ENCODE results near the gene CAPN1. TPM values are rescaled to one million over a fixed set of nuclear protein-coding genes. Genes with fewer than 3 reads are reported as not detected.

The CAPN1 gene
- polyA plus RNA-seq, 1 of the 3 experiments (the other 2 are of a cell fraction), result 92.2 TPM

GRCh38 chr11:65134240-65134951 is 47.3 kb upstream of the CAPN1 start, which contains the start of gene SYVN1:
SYVN1 (minus strand) TSS chr11:65134519; CDS start chr11:65133601, 918 bp downstream.
- Histone ChIP-seq H3K4me2 (peak within 1 kb of the TSS; percentile 92), H3K79me2 (ENCODE audit: insufficient read depth) (peaks cover 28% of the 10 kb centered on the region; the same call in 1 of the 2 replicates), H3K4me3 (ENCODE audit: low read depth in 2 of 2, low read length in 1 of 2) (peak within 1 kb of the TSS; percentile 88 to 96), H2AFZ (ENCODE audit: low read depth) (peak within 1 kb of the TSS; percentile 53), H4K20me1 (ENCODE audit: insufficient read depth) (no peaks in the 10 kb centered on the region; the same call in 1 of the 2 replicates), H3K36me3 (replicated peaks in 1 of 2; ENCODE audit: control insufficient read depth in 1 of 2, insufficient read depth in 2 of 2, low read length in 1 of 2) (peaks cover 16 to 30% of the 10 kb centered on the region in 2 experiments), H3K9ac (peak within 1 kb of the TSS; percentile 95), H3K9me3 (no peaks in the 10 kb centered on the region), H3K27ac (ENCODE audit: low read depth in 2 of 2, low read length in 1 of 2) (peak within 1 kb of the TSS; percentile 95 to 99), H3K9me2 (no peaks in the 10 kb centered on the region), H3F3A (replicated peaks; ENCODE audit: insufficient read depth) (no peaks in the 10 kb centered on the region), H3K27me3 (ENCODE audit: insufficient read depth) (no peaks in the 10 kb centered on the region), H3K4me1 (ENCODE audit: control insufficient read depth in 1 of 2, insufficient read depth in 2 of 2, low read depth in 1 of 2, low read length in 1 of 2) (peaks cover 0 to 28% of the 10 kb centered on the region in 2 experiments; a peak in 2 of 4 replicates)
- CTCF ChIA-PET, result interaction anchor here (0.6 to 4.2 kb wide), 12 partner anchors 13 to 486 kb away, joined by 3 to 27 read pairs (median 5); partner anchors contain the start of genes CAPN1, FAU, MRPL49 and POLA2
- peak; percentile 97 for DNase-seq
- WGBS (ENCODE audit: low lambda C conversion rate), result 1% methylated on average over 18 of the region's 60 CpGs
- POLR2A ChIA-PET, result interaction anchor here (0.6 to 2.9 kb wide), 15 partner anchors 8 to 607 kb away, joined by 3 to 25 read pairs (median 4); partner anchors contain the start of genes CAPN1, FAU, MALAT1 and MRPL49
- TF ChIP-seq NRF1 (IDR thresholded peaks at IDR 0.05; ENCODE audit: low read depth, low read length), result no peak
- peak; percentile 94 for TF ChIP-seq GABPA (IDR thresholded peaks at IDR 0.05; ENCODE audit: low read depth)
- TF ChIP-seq TCF12 (IDR thresholded peaks at IDR 0.05), result 0 out of 2 replicates have a peak, but pooled peaks have one; percentile 23
- TF ChIP-seq REST (IDR thresholded peaks at IDR 0.05; ENCODE audit: low read depth, low read length), result no peak
- TF ChIP-seq SIN3A (IDR thresholded peaks at IDR 0.05; ENCODE audit: borderline replicate concordance, low read depth, low read length), result peak; percentile 77
- TF ChIP-seq MAX (IDR thresholded peaks at IDR 0.05; ENCODE audit: low read depth), result peak; percentile 43; the same call in 1 of the 2 replicates
- peak; percentile 81 for TF ChIP-seq POLR2AphosphoS5 (IDR thresholded peaks at IDR 0.05; ENCODE audit: low read depth, low read length)
- 0 out of 4 replicates have a peak, but pooled peaks of 1 of the 2 experiments have one; percentile 5 for TF ChIP-seq EP300 (IDR thresholded peaks at IDR 0.05; ENCODE audit: borderline replicate concordance in 1 of 2, low read depth in 1 of 2, low read length in 1 of 2)
- TF ChIP-seq MXI1 (IDR thresholded peaks at IDR 0.05; ENCODE audit: low read depth, low read length), result peak; percentile 91
- TF ChIP-seq SMC3 (IDR thresholded peaks at IDR 0.05; ENCODE audit: low read depth, low read length), result no peak
- no peak for TF ChIP-seq RCOR1 (IDR thresholded peaks at IDR 0.05; ENCODE audit: low read length)
- peak; percentile 27; the same call in 1 of the 2 replicates for TF ChIP-seq JUND (IDR thresholded peaks at IDR 0.05)
- TF ChIP-seq FOXJ3 (CRISPR knock-in tag; IDR thresholded peaks at IDR 0.05), result 0 out of 2 replicates have a peak, but pooled peaks have one; percentile 30
- no peak for TF ChIP-seq CHD2 (IDR thresholded peaks at IDR 0.05; ENCODE audit: low read length, partially characterized antibody)
- TF ChIP-seq IRF3 (IDR thresholded peaks at IDR 0.05; ENCODE audit: low read depth, low read length), result no peak
- no peak for TF ChIP-seq FOSL2 (IDR thresholded peaks at IDR 0.05; ENCODE audit: borderline replicate concordance, low read depth)
- no peak for TF ChIP-seq USF2 (IDR thresholded peaks at IDR 0.05; ENCODE audit: borderline replicate concordance, low read depth, low read length)
- TF ChIP-seq USF1 (IDR thresholded peaks at IDR 0.05; ENCODE audit: borderline replicate concordance, low read depth), result no peak
- no peak for TF ChIP-seq MEF2A (IDR thresholded peaks at IDR 0.05; ENCODE audit: borderline replicate concordance, low read depth)
